ENCODE data around the gene RPS6KA2. TPM values are rescaled to one million over a fixed set of nuclear protein-coding genes. Genes with fewer than 3 reads are reported as not detected.

The RPS6KA2 gene
- total RNA-seq, 2 donors from 2014 or later: 7.8 to 13.6 TPM

DNA sequence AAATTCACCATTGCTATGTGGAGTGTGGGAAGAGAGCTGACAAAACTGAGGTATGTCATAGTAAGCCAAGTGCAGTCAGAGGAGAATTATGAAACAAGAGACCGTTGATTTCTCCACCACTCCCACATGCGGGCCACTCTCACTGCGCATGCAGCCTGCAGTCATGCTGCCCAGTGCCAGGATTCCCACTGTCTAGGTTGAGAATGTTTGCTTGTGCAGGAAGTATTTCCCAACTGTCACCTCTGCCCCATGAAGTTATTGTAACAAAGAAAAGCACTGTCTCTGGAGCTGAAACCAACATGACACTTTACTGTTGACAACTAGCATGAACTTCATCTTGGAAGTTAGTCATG, 266.0 kb downstream of the RPS6KA2 start:
- Histone ChIP-seq H3K4me1 (no peaks in the 10 kb centered on the region), H3K27me3 (no peaks in the 10 kb centered on the region), H3K9ac (ENCODE audit: low read depth in 2 of 2, low read length in 2 of 2) (no peak overlapping the region), H3K27ac (no peak overlapping the region), H3K4me3 (no peak overlapping the region), H3K36me3 (no peaks in the 10 kb centered on the region), H3K9me3 (no peaks in the 10 kb centered on the region)
- intact Hi-C loops (cut with DNase I): no loop called here
- TF ChIP-seq, protein P1, sequence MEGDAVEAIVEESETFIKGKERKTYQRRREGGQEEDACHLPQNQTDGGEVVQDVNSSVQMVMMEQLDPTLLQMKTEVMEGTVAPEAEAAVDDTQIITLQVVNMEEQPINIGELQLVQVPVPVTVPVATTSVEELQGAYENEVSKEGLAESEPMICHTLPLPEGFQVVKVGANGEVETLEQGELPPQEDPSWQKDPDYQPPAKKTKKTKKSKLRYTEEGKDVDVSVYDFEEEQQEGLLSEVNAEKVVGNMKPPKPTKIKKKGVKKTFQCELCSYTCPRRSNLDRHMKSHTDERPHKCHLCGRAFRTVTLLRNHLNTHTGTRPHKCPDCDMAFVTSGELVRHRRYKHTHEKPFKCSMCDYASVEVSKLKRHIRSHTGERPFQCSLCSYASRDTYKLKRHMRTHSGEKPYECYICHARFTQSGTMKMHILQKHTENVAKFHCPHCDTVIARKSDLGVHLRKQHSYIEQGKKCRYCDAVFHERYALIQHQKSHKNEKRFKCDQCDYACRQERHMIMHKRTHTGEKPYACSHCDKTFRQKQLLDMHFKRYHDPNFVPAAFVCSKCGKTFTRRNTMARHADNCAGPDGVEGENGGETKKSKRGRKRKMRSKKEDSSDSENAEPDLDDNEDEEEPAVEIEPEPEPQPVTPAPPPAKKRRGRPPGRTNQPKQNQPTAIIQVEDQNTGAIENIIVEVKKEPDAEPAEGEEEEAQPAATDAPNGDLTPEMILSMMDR (IDR thresholded peaks at IDR 0.05): no peak
- DNase-seq: no peak

GRCh38 chr6:166360243-166361076, 266.6 kb downstream of the RPS6KA2 start:
- Histone ChIP-seq H3K27me3 (no peaks in the 10 kb centered on the region), H3K4me3 (no peak overlapping the region), H3K4me1 (no peaks in the 10 kb centered on the region), H3K36me3 (no peaks in the 10 kb centered on the region), H3K9me3 (no peaks in the 10 kb centered on the region), H3K9ac (ENCODE audit: low read depth in 2 of 2, low read length in 2 of 2) (no peak overlapping the region), H3K27ac (no peak overlapping the region)
- intact Hi-C loops (cut with DNase I): no loop called here
- no peak for DNase-seq
- TF ChIP-seq, protein P1 (IDR thresholded peaks at IDR 0.05): no peak

Small RNA genes lying within 50 kb of the gene (microRNA-seq; reads per million reads assigned to microRNA genes)
- not detected for gene MIR1913

Other genes with a start within 250 kb of the RPS6KA2 start
- gene MPC1, start 244.3 kb downstream of the RPS6KA2 start, total RNA-seq: 100 to 1,000 TPM in 1 of 2 donors, 10 to 100 TPM in 1; 93.7 to 144 TPM
- under 1 TPM; 0.48 to 0.54 TPM for gene RAMACL, start 40.6 kb downstream of the RPS6KA2 start, total RNA-seq

Measured in colonic mucosa (tissue), 4 donors.